IMR-90 (cell line): ENCODE results near the gene ELMO1. TPM values are rescaled to one million over a fixed set of nuclear protein-coding genes. Genes with fewer than 3 reads are reported as not detected.

Experiments used
- ATAC-seq: fragments of 200-7000 bp; cut with Tn5 transposase; 2 replicates; pipeline ENCODE4 v1.9.1; 2020; ENCODE audit warnings: low read depth, mild to moderate bottlenecking, moderate library complexity
- BruUV-seq: library from RNA; stranded (reverse); fragments of 400-500 nt; replicated peaks from 2 replicates; lab custom pipeline; 2021; lab: Mats Ljungman, UMichigan
- CTCF ChIA-PET: fragments of 300-600 bp; formaldehyde crosslinking; extraction: SDS; loops from one replicate; lab custom pipeline; 2021; ENCODE audit warnings: antibody characterized with exemption; lab: Yijun Ruan, JAX
- POLR2A ChIA-PET: fragments of 300-600 bp; sonication (Branson Sonifier 250); formaldehyde crosslinking; loops from one replicate; lab custom pipeline; 2022; ENCODE audit warnings: antibody characterized with exemption; ENCODE audit not compliant: unreplicated experiment; lab: Charles Lee
- DNase-seq: peaks from one replicate; pipeline ENCODE4 v3.0.0; 2013
- H2AFZ ChIP-seq: replicated peaks from 2 replicates; pipeline ENCODE3; 2013; ENCODE audit warnings: low read length, mild to moderate bottlenecking; ENCODE audit not compliant: poor library complexity
- H2AK5ac ChIP-seq: 2 replicates; pipeline ENCODE4 v1.6.1; 2013; ENCODE audit warnings: low read depth, low read length, inconsistent platforms
- H2AK9ac ChIP-seq: replicated peaks from 2 replicates; pipeline ENCODE3; 2013; ENCODE audit warnings: mild to moderate bottlenecking, low read depth, low read length, moderate library complexity; ENCODE audit not compliant: poor library complexity
- H2BK120ac ChIP-seq: 2 replicates; pipeline ENCODE4 v1.6.1; 2013; ENCODE audit warnings: low read depth, low read length, inconsistent platforms
- H2BK15ac ChIP-seq: 3 replicates; pipeline ENCODE4 v1.6.1; 2013; ENCODE audit warnings: low read depth, low read length, inconsistent platforms
- H2BK20ac ChIP-seq: 2 replicates; pipeline ENCODE4 v1.6.1; 2013; ENCODE audit warnings: low read depth, mild to moderate bottlenecking, inconsistent platforms, low read length, moderate library complexity
- H2BK5ac ChIP-seq: 2 replicates; pipeline ENCODE4 v1.6.1; 2013; ENCODE audit warnings: mild to moderate bottlenecking, low read depth, low read length, inconsistent platforms; ENCODE audit not compliant: poor library complexity, severe bottlenecking
- H3K14ac ChIP-seq: replicated peaks from 2 replicates; pipeline ENCODE4 v1.6.1; 2013; ENCODE audit warnings: low read depth, low read length, inconsistent platforms
- H3K18ac ChIP-seq: 2 replicates; pipeline ENCODE4 v1.6.1; 2013; ENCODE audit warnings: low read depth, low read length, control low read depth
- H3K23ac ChIP-seq: 2 replicates; pipeline ENCODE4 v1.6.1; 2013; ENCODE audit warnings: low read depth, low read length, inconsistent platforms
- H3K27ac ChIP-seq: 2 replicates; pipeline ENCODE4 v1.5.1; 2013; ENCODE audit warnings: mild to moderate bottlenecking, control low read depth, low read length; ENCODE audit not compliant: insufficient read depth
- H3K27me3 ChIP-seq: 2 replicates; pipeline ENCODE4 v1.6.1; 2013; ENCODE audit warnings: low read length; ENCODE audit not compliant: control insufficient read depth, insufficient read depth
- H3K36me3 ChIP-seq: 2 replicates; pipeline ENCODE4 v1.6.1; 2013; ENCODE audit warnings: low read length, mixed read lengths; ENCODE audit not compliant: control insufficient read depth, insufficient read depth
- H3K4ac ChIP-seq: 2 replicates; pipeline ENCODE4 v1.6.1; 2013; ENCODE audit warnings: low read depth, low read length, inconsistent platforms
- H3K4me1 ChIP-seq: 2 replicates; pipeline ENCODE4 v1.6.1; 2013; ENCODE audit warnings: low read length, mixed read lengths; ENCODE audit not compliant: control insufficient read depth, insufficient read depth
- H3K4me2 ChIP-seq: 2 replicates; pipeline ENCODE4 v1.6.1; 2013; ENCODE audit warnings: low read depth, mild to moderate bottlenecking, control low read depth, low read length, moderate library complexity
- H3K4me3 ChIP-seq: 2 replicates; pipeline ENCODE4 v1.5.1; 2013; ENCODE audit warnings: low read depth, mild to moderate bottlenecking, control low read depth, low read length, moderate library complexity; ENCODE audit not compliant: insufficient read depth
- H3K56ac ChIP-seq: 2 replicates; pipeline ENCODE4 v1.6.1; 2013; ENCODE audit warnings: low read length, inconsistent platforms; ENCODE audit not compliant: insufficient read depth; ENCODE audit errors: extremely low read depth
- H3K79me1 ChIP-seq, 2 experiments: 2 replicates each; pipeline ENCODE4 v1.6.1; 2013; ENCODE audit warnings: low read length in 2 of 2, inconsistent platforms in 1 of 2, low read depth in 1 of 2
- H3K9ac ChIP-seq: 2 replicates; pipeline ENCODE4 v1.6.1; 2013; ENCODE audit warnings: low read depth, low read length, control low read depth
- H3K9me1 ChIP-seq: 2 replicates; pipeline ENCODE4 v1.6.1; 2013; ENCODE audit warnings: low read length, inconsistent platforms; ENCODE audit not compliant: insufficient read depth
- H3K9me3 ChIP-seq: 2 replicates; pipeline ENCODE4 v1.6.1; 2013; ENCODE audit warnings: low read length; ENCODE audit not compliant: control insufficient read depth, insufficient read depth
- H4K20me1 ChIP-seq: 2 replicates; pipeline ENCODE4 v1.6.1; 2013; ENCODE audit warnings: low read length, inconsistent platforms; ENCODE audit not compliant: insufficient read depth
- H4K5ac ChIP-seq: 2 replicates; pipeline ENCODE4 v1.6.1; 2013; ENCODE audit warnings: mild to moderate bottlenecking, low read depth, low read length, control low read depth
- H4K8ac ChIP-seq, 2 experiments: 2 replicates each; pipeline ENCODE4 v1.6.1; 2013; ENCODE audit warnings: low read depth in 2 of 2, low read length in 2 of 2, control low read depth in 1 of 2, inconsistent platforms in 1 of 2
- H4K91ac ChIP-seq: 2 replicates; pipeline ENCODE4 v1.6.1; 2013; ENCODE audit warnings: low read depth, low read length, inconsistent platforms; ENCODE audit not compliant: insufficient read depth
- BHLHE40 ChIP-seq: fragments of 150-350 bp; IDR thresholded peaks from 2 replicates; pipeline ENCODE4 v1.6.1; 2016; ENCODE audit warnings: mild to moderate bottlenecking, low read depth, low read length
- CHD1 ChIP-seq: IDR thresholded peaks from 2 replicates; pipeline ENCODE4 v1.6.1; 2012; ENCODE audit warnings: low read depth, low read length, improper control_type of control experiment
- MAFK ChIP-seq: IDR thresholded peaks from 2 replicates; pipeline ENCODE4 v1.6.1; 2012; ENCODE audit warnings: low read depth, low read length, improper control_type of control experiment
- RCOR1 ChIP-seq: IDR thresholded peaks from 2 replicates; pipeline ENCODE4 v1.6.1; 2012; ENCODE audit warnings: mild to moderate bottlenecking, low read length, improper control_type of control experiment; ENCODE audit not compliant: insufficient replicate concordance
- RFX5 ChIP-seq: IDR thresholded peaks from 2 replicates; pipeline ENCODE4 v1.8.0; 2012; ENCODE audit warnings: low read depth, mild to moderate bottlenecking, low read length, moderate library complexity
- SMC3 ChIP-seq: fragments of 150-350 bp; IDR thresholded peaks from 2 replicates; pipeline ENCODE4 v1.6.1; 2016; ENCODE audit warnings: low read depth, mild to moderate bottlenecking, antibody characterized with exemption, low read length, moderate library complexity
- WGBS, 2 experiments: methylation state at CpG; one replicate each; pipeline versions ENCODE4 v1.1.5 to v1.1.7; 2013; ENCODE audit warnings: missing lambda C conversion rate in 2 of 2; ENCODE audit not compliant: insufficient read length in 1 of 2; ENCODE audit errors: extremely low coverage in 2 of 2; 5-methylcytosine and 5-hydroxymethylcytosine counted together
- dilution Hi-C: fragments of 300-500 bp; cut with HindIII; formaldehyde crosslinking; loops from one replicate; pipeline ENCODE4 v1.14.3; 2018; ENCODE audit warnings: low sequenced_read_pairs; ENCODE audit not compliant: unreplicated experiment
- in situ Hi-C: fragments of 300-500 bp; cut with MboI; formaldehyde crosslinking; loops from 3 replicates; pipeline ENCODE4 v1.14.3; 2019; ENCODE audit warnings: low sequenced_read_pairs, inconsistent platforms, mixed read lengths
- intact Hi-C: fragments of 100-400 bp; cut with micrococcal nuclease; formaldehyde crosslinking; loops from 2 replicates; pipeline ENCODE4 v1.10.0; 2022
- polyA plus RNA-seq, 3 experiments: library from polyadenylated mRNA; depleted of rRNA; stranded (reverse); fragments of >200 nt; gene quantifications; 2 replicates each; pipeline ENCODE4 v1.2.3, GENCODE V29; 2012; ENCODE audit warnings: low replicate concordance in 1 of 3
- total RNA-seq: library from RNA; depleted of rRNA; stranded (reverse); fragments of >200 nt; gene quantifications from 2 replicates; pipeline ENCODE4 v1.2.3, GENCODE V29; 2012
- TF ChIP-seq, protein P1 (sequence below): fragments of 150-350 bp; IDR thresholded peaks from 2 replicates; pipeline ENCODE4 v1.6.1; 2017; ENCODE audit warnings: mild to moderate bottlenecking, antibody characterized with exemption, low read length, low read depth

ELMO1 gene
- total and polyA plus RNA-seq, 2 of the 4 experiments (the other 2 are of a cell fraction) = 0.03 TPM; not detected in 1

DNA sequence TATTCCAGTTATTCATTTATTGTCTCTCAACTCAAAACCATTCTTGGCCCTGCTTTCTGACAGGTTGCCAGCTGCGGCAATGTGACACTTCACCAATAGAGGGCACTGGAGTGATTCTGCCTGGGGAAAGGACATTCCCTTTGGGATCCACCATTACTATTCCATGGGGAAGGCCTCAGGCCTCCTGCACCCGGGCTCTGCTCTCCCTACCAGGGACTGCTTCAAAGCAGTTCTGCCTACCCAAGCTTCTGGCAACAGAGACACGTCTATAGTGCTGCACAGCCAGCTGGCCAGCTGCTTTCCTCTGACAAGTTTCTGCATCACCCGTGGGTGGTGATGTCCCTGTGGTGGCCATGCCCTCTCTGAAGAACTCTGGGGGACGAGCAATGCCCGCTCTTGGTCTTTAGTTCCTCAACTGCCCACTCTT lies 163.8 kb downstream of the ELMO1 start:
- no peak overlapping the region for H3K56ac ChIP-seq
- no CpG with 5 or more reads among the region's 6 CpGs for WGBS, 2 experiments
- no peaks in the 10 kb centered on the region for H3K9me1 ChIP-seq
- POLR2A ChIA-PET = no interaction called here
- no TSS peak for BruUV-seq
- intact Hi-C loops (no loop called here), in situ Hi-C loops (no loop called here), dilution Hi-C loops (no loop called here)
- DNase-seq = no peak
- no peak overlapping the region for H3K4me2 ChIP-seq
- no peak overlapping the region for H2BK15ac ChIP-seq
- TF ChIP-seq BHLHE40 (no peak), RCOR1 (no peak), SMC3 (no peak), CHD1 (no peak), MAFK (no peak), RFX5 (no peak)
- TF ChIP-seq, protein P1, sequence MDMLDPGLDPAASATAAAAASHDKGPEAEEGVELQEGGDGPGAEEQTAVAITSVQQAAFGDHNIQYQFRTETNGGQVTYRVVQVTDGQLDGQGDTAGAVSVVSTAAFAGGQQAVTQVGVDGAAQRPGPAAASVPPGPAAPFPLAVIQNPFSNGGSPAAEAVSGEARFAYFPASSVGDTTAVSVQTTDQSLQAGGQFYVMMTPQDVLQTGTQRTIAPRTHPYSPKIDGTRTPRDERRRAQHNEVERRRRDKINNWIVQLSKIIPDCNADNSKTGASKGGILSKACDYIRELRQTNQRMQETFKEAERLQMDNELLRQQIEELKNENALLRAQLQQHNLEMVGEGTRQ = no peak
- H3K4me1 ChIP-seq = no peaks in the 10 kb centered on the region
- H3K27ac ChIP-seq = no peak overlapping the region
- ATAC-seq = no peak
- no peak overlapping the region for H2AK9ac ChIP-seq
- no peak overlapping the region for H2BK120ac ChIP-seq
- peaks cover 9% of the 10 kb centered on the region for H3K9me3 ChIP-seq
- no peaks in the 10 kb centered on the region for H3K79me1 ChIP-seq
- no peak overlapping the region for H3K14ac ChIP-seq
- H4K5ac ChIP-seq = no peak overlapping the region
- H3K4ac ChIP-seq = no peak overlapping the region
- H3K4me3 ChIP-seq = no peak overlapping the region
- H3K27me3 ChIP-seq = no peaks in the 10 kb centered on the region
- H3K36me3 ChIP-seq = no peaks in the 10 kb centered on the region
- H2BK5ac ChIP-seq = no peak overlapping the region
- no peak overlapping the region for H2BK20ac ChIP-seq
- no peak overlapping the region for H3K9ac ChIP-seq
- H2AK5ac ChIP-seq = no peak overlapping the region
- H4K91ac ChIP-seq = no peak overlapping the region
- H4K8ac ChIP-seq = no peak overlapping the region
- CTCF ChIA-PET = no interaction called here
- H4K20me1 ChIP-seq = no peaks in the 10 kb centered on the region
- no peak overlapping the region for H2AFZ ChIP-seq
- no peak overlapping the region for H3K23ac ChIP-seq
- H3K18ac ChIP-seq = no peak overlapping the region
